Upper lobe of left lung (tissue), 4 donors: ENCODE data around the gene ARID1B.

Source experiments
- CTCF ChIP-seq, 6 experiments: fragments of 450-650 bp in 4 of 6; fragments of 200-600 bp in 2 of 6; sonication (generic) in 2 of 6; IDR thresholded peaks; one replicate each; pipeline ENCODE4 v1.5.1; 2016 to 2019; ENCODE audit warnings: antibody characterized with exemption in 6 of 6
- POLR2A ChIP-seq, 4 donors: fragments of 450-650 bp; IDR thresholded peaks; one replicate each; pipeline ENCODE4 v1.5.1; 2016 to 2017; ENCODE audit warnings: antibody characterized with exemption in 4 of 4, mild to moderate bottlenecking in 2 of 4
- POLR2AphosphoS5 ChIP-seq, 2 donors: sonication (generic); formaldehyde crosslinking; IDR thresholded peaks; one replicate each; pipeline ENCODE4 v1.5.1; 2017; ENCODE audit warnings: antibody characterized with exemption in 2 of 2

- TF ChIP-seq CTCF (IDR thresholded peaks at IDR 0.05) (no peak), POLR2AphosphoS5 (IDR thresholded peaks at IDR 0.05) (no peak), POLR2A (IDR thresholded peaks at IDR 0.05) (no peak)
Measured at GRCh38 chr6:156803353-156803752, 26.2 kb downstream of the ARID1B start.
